HG02798 (cell line): ENCODE data around the gene DOCK2.
"Not testable (repeated sequence)": the region's sequence is repeated elsewhere in the genome, so short reads cannot be mapped to it uniquely, and the experiment has no call there.

Experiments used
- ATAC-seq: cut with Tn5 transposase; IDR thresholded peaks from one replicate; pipeline ENCODE4 v1.9.1; 2021; ENCODE audit warnings: mild to moderate bottlenecking; ENCODE audit not compliant: unreplicated experiment, poor library complexity

The DOCK2 gene

DNA sequence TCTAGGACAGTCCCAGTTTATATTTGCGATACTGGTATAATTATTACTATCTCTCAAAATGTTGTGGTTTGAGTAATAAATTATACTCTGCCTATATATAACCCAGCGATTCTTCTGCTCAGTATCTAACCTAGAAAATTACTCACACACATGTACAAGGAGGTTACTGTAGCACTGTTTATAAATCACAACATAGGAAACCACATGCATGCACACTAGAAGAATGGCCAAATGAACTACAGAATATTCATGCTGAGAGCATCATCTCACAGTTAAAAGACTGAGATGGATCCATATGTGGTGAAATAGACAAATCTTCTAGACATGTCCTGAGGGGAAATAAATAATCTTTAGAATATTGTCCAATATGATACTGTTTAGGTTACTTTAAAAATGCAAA, 281.2 kb downstream of the DOCK2 start:
- ATAC-seq = no peak

DNA sequence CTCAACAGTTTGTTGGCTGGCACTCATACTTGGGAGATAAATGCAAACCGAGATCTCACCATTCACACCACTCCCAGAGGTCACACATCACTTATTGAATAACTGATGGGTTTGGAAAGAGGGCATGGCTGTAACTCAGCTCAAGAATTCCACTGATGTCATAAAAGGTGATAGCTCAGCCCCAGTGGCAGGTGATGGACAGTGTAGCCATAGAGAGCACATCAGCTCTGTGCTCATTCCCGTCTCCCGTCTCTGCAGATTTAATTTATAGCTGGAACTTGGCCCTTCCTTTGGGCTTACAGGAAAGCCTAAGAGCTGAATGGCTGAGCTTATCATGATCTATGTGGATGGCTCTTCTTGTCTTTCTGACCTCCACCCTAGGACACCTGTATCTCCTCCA, 283.4 kb downstream of the DOCK2 start:
- no peak for ATAC-seq

DNA sequence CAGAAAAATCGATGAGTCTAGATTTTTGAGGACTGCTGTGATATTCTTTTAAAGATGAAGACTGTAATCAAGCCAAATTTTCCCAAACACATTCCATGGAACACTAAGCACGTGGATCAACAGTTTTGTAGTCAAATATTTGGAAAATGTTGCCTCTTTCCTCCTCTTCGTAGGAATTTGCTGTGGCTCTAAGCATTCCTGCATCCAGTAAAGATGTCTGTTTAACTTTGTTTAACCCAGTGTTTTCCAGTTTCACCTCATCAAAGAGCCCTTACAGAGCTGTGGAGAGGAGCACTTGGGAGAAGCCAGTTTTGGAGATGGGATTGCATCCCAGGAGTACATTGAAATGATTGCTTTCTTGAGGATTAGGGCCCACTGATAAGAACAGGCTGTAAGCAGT, 284.3 kb downstream of the DOCK2 start:
- ATAC-seq = no peak

DNA sequence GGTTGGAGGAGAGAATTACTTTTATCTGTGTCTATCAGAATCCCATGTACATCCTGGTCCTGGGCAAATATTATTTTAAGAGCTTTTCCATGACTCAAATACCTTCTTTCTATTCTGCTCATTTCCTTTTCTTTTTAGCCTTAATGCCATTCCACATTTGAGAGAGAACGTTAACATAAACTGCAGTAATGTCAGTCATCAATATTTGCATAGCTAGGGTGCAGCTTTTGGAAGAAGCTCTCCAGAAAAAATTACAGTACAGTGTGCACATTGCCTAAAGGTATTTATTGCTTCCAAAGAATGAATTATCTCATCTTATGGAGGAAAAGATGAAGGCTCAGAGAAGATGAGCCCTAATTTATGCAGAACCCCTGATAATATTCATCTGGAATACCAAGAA, 284.9 kb downstream of the DOCK2 start:
- no peak for ATAC-seq

DNA sequence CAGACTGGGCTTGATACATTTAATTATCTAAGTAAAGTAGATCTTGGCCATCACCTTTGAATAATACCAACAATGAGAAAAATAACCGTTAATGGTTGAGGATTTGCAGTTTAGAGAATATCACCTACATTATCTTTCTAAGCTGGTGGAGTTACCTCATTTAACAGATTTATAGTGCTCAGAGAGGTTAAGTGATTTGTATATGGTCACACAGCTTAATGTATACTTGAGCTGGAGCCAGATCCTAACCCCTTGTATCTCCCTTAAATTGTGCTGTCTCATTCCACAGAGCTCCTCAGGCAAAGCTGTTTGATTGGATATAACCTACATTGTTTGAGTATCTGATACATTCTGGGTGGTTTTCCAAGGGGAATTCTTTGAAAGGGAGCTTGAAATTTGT, 285.4 kb downstream of the DOCK2 start:
- no peak for ATAC-seq

DNA sequence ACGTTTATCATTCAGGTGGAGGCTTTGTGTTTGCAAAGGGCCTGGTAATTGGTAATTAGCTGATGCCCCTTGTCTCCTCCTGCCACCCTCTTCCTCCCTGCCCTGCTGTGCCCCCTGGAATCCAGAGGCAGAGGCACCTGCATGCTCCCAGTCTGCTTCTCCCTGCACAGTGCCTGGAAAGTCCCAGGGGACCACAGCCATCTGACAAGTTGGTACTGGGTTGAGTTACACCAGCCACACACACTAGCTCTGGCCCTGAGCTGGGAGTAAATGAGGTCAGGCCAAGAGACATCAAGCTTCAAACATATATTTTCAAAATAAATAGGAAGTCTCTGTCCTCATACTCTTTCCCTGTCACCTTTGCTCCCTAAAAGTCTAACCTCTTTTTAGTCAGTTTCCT, 286.9 kb downstream of the DOCK2 start:
- ATAC-seq = peak; percentile 75

DNA sequence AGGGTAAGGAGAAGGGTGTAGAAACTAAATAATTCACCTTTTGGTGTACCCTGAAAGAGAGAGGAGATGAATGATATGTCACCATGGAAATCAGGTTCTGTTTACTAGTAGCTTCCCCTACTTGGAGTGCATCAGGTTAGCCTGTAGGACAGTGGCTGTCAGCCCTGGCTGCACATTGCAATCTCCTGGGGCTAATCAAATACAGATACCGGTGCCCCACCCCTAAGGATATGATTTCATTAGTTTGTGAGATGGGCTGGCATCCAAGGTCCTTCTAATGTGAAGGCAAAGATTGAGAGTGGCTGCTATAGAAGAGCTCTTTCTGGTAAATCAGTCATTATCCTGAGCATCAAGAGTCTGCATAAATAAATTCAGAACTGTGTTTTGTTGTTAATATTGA, 296.1 kb downstream of the DOCK2 start:
- ATAC-seq = no peak

DNA sequence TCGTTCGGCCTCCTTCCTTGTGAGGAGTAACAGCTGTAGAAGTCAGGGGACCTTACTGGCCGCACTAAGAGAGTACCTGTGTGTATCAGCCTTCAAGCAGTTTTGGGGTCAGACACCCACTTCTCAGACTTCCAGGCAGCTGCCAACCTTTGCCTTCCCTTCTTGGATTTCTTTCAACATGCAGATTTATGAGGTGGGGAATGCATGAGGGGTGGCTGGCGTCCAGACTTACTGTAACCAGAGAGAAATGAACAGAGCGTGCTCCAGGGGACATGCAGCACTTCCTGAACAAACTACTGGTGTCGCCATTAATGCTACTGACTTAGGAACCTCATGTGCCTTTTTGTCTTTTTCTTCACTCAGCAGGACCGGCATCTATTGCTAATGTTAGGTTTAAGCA, 296.5 kb downstream of the DOCK2 start:
- no peak for ATAC-seq

DNA sequence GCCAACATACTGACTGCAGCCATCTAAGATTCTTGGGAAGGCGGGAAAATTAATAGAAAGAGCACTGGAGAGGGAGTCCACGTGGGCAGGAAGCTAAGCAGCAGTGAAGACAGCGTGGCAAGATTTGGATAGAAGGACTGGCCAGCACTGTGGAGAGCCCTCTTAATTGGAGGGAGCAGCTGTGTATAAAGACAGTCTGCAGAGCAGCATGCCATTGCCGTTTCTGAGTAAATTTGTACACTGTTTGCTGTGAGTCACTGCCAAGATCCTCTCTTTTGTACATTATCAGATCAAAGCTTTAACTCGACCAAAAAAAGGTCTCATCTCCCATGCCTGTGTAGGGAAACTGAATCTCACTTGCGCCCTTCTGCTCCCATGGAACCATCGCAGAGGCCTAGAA, 297.9 kb downstream of the DOCK2 start:
- ATAC-seq = no peak

DNA sequence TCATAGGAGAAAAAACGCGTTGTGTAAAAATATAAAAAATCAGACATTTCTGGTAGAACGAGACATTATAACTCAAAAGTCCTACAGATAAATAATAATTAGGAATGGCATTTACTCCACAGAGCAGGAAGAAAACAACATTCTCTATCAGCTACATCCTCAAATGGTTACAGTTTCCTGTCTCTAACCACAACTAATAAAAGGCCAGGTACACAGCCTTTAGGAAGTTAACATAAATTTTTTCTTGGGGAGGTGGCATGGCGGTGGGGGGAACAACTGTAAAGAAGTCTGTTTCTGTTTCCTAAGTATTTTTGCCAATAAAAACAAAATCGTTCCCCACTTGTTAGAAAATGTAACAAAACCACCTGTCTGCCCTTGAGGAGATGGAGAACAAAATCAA, 298.7 kb downstream of the DOCK2 start:
- no peak for ATAC-seq

DNA sequence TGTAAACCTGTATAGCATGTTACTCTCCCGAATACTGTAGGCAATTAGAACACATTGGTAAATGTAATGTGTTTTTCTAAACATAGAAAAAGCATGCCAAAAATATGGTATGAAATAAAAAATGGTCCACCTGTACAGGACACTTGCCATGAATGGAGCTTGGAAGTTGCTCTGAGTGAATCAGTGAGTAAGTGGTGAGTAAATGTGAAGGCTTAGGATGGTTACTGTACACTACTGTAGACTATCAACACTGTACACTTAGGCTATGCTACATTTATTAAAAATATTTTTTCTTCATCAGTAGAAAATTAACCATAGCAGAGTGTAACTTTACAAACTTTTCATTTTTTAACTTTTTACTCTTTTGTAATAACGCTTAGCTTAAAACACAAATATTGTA, 301.4 kb downstream of the DOCK2 start:
- no peak for ATAC-seq

DNA sequence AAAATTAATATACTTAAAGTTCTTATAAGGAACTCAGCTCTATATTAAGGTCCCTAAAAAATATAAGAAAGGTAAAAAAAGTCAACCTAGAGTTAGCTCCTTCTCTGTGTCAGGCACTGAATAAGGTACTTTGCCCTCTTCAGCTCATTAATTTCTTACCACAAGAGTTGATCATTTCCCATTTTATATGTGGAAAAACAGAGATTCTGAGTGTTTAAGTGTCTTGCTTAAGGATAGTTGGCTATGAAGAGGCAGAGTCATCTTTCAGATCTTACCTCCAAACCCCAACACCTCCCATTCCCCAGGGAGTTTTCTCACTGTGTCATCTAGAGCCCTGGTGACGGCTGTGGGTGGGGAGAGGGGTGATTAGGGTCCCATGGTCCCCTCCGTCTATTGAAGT, 302.7 kb downstream of the DOCK2 start:
- ATAC-seq = no peak

DNA sequence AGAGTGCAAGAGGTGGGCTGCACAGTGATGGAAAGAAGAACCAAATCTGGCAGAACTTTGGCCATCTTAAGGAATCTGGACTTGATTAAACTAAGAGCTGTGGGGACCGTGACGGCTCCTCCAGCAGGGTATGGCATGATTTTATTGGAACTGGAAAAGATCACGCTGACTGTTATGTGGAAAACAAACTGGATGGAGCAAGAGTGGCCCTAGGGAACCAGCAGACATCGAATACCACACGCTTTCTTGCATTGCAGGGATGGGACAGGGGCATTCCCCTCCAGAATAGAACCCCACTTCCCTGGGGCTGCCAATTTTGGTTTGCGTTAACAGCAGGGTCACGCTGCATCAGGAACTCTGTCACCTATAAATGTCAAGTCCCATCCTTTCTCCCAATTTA, 304.5 kb downstream of the DOCK2 start:
- no peak for ATAC-seq

DNA sequence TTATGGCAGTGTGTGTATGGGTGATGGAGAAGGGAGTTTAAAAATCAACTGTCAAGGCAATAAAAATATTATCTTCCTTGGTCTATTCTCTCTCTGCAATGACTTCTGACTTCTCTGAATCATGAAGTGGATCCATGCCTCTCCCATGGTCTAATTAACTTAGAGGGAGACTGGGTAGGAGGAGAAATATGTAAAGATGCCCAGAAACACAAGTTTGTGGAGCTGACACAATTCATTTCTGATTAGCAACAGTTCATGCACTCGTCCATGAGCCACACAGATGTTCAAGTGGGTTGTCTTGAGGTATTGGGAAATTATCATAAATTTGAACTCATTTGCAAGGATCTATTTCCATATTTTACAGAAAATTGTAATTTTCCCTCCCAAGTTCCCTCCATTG, 305.1 kb downstream of the DOCK2 start:
- no peak for ATAC-seq

DNA sequence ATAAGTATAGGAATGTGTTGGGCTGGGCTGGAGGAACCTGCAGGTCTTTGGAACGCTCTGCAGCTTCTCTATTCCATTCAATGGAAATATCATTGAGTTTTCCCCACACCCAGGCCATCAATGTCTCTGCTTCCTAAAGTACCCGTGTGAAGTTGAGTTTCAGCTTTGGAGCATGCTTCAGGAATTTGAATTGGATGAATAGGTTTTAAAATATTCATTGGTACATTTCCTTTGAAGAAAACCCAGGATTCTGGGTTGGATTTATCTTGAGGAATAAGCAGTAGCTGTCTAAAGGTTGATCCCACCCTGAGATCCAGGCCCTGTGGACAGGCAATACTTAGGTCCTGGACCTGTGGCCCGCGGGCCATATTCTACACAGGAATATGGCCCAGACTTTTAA, 306.0 kb downstream of the DOCK2 start:
- no peak for ATAC-seq

DNA sequence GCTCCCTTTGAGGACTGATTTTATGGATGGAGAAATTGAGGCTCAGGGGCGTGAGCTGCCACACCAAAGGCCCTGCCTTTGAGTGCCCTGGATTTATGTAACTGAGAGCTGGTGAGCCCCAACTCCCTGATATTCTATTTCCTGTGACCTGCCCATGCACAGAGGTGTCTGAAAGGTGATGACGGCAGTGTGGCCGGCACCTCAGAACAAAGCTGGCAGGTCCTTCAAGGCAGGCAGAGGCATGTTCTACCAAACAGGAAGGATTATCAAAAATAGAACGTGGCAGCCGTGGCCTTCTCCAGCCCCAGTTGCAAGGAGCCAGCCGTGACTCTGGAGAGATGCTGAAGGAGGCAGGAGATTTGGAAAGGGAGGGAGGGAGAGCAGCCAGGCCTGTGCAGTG, 307.0 kb downstream of the DOCK2 start:
- no peak for ATAC-seq

DNA sequence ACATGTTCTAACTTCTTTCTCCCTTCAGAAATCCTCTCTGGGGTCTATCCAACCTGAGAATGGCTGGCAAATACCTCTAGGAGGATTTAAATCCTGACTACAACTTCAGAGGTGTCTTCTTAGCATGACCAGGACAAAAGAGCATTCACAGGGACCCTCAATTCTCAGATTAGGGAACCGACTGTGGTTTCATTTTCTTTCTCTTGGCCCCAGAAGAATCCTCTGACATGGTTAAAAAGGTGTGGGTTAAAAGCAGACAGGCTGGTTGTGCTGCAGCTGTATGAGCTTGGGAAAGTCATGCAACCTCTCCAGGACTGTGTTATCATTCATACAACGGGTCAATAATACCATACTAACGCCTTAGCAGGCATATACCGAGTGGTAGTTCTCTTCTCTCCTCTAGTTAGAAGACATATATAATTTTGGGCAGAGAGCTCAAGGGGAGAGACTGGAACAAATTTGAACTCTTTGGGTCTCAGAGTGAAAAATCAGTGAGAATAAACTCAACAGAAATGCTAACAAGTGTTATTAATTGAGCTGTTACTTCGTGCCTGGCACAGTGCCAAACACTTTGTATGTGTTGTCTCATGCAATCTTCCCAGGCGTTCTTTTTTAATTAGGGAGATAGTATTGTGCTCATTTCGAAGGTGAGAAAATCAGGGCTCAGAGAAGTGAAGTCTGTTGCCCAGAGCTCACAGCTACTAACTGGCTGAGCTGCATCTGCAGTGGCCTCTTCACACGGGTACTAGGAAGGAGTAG, 308.0 kb downstream of the DOCK2 start:
- ATAC-seq = peak; percentile 50

DNA sequence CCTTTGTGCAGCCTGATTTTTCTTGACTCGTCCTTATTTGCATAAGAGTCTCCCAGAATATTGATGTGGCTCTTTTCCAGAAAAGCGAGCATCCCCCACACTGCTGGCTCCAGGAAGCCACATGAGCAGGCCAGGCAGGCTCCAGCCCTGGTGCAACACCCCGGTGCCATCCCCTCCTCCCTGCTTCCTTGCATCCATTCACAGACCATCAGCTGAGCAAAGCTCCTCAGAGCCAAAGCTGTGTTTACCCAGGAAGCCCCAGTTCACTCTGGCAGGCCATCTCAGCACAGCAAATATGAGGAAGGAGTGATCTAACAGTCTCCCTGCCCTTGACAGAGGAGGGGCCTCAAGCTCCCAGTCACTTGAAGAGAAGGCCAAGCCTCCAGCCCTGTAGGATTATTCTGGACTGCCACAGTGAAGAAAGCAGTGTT, 308.8 kb downstream of the DOCK2 start:
- no peak for ATAC-seq

DNA sequence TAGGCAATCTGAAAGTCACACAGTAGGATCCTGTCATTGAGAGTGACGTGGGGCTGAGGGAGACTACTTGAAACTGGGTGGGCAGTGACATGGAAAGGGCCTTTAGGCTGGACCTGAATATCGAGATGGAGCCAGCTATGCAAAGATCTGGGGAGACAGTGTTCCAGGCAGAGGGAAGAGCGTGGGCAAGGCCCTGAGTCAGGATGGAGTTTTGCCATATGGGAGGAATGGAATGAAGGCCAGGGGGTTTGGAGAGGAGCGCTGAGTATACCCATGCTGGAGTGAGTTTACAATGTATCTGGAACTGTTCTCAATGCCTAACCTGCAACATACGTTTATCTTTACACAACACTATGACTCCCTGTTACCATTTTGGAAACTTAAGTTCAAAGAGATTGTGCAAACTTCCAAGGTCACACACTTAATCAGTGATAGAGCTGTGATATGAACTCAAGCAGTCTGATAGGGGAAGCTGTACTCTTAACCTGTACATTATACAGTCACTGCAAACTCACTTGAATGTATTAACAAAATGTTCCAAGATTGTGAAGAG, 309.7 kb downstream of the DOCK2 start:
- ATAC-seq = no peak

DNA sequence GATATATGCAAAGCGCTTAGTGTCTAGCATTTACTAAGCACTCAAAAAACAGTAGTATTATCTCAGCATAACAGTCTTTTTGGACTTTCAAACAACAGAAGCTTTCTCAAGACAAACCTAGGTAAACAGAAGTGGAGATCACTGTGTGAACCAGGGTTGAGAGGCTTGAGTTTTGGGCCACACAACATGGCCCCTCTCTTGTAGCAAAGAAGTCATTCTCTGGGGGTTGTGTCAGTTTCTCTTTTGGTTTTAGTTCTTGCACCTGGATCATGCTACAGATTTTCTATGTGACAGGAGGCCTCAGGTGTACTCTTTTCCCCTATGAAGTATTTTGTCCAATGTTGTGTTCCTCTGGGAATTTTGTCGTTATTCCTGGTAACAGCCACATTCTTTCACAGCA, 313.3 kb downstream of the DOCK2 start:
- ATAC-seq = peak; percentile 54

DNA sequence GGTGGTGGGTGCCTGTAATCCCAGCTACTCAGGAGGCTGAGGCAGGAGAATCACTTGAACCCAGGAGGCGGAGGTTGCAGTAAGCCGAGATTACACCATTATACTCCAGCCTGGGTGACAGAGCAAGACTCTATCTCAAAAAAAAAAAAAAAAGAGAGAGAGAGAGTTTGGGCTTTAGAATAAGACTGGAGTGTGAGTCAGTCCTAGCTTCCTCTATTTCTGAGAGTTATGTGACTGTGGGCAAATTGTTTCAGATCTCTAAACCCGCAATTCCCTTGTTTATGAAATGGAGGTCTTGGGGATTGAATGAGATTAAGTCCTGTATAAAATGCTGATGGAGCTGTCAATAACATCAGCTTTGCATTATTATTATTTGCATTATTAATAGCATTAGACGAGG, 316.1 kb downstream of the DOCK2 start:
- ATAC-seq = not testable (repeated sequence)

DNA sequence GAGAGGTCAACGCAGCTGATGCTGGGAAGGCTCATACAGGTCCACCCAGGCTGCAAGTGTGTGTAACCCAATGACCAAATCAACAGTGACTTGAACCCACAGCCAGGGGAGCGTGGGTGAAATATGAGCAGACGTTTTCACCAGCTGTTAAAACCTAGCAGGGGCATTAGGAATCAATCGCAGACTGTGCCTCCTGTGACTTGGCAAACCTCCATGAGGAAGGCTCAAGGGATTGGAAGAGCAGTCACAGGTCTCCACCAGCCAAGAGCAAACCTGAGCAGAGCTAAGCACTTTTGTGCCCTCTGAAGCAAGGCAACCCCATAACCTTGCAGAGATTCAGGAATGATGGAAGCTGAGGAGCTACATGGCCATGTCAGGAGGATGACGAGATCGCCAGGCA, 317.7 kb downstream of the DOCK2 start:
- no peak for ATAC-seq
